GM21528 (cell line): ENCODE measurements around the gene DAZ1.
"Not testable (repeated sequence)": the region's sequence is repeated elsewhere in the genome, so short reads cannot be mapped to it uniquely, and the experiment has no call there.

Experiments used
- ATAC-seq: cut with Tn5 transposase; IDR thresholded peaks from one replicate; pipeline ENCODE4 v1.9.1; 2021; ENCODE audit warnings: mild to moderate bottlenecking, moderate library complexity; ENCODE audit not compliant: unreplicated experiment, low FRiP score

Gene DAZ1

GRCh38 chrY:23198908-23199307, at the start of gene DAZ1:
Gene DAZ1 (minus strand): TSS chrY:23199008. CDS start chrY:23198800, 208 bp downstream.
- ATAC-seq, result not testable (repeated sequence)

GRCh38 chrY:23219233-23219632, 20.4 kb upstream of the DAZ1 start, which contains the start of gene DAZ2:
Gene DAZ2 (plus strand): TSS chrY:23219533. CDS start chrY:23219741, 208 bp downstream.
- not testable (repeated sequence) for ATAC-seq

- not testable (repeated sequence) for ATAC-seq
Measured at GRCh38 chrY:23210681-23211080, 11.9 kb upstream of the DAZ1 start.

- ATAC-seq, result not testable (repeated sequence)
Measured at GRCh38 chrY:23209802-23210495, 11.1 kb upstream of the DAZ1 start.

GRCh38 chrY:23207455-23207854, 8.6 kb upstream of the DAZ1 start:
- ATAC-seq, result not testable (repeated sequence)
